DOHH2 (cell line): ENCODE measurements around the gene ZNF154.

Experiments used
- EZH2phosphoT487 ChIP-seq: fragments of 200-600 bp; sonication (generic); IDR thresholded peaks from 2 replicates; pipeline ENCODE4 v1.6.1; 2017; ENCODE audit warnings: borderline replicate concordance, mild to moderate bottlenecking, antibody characterized with exemption, low read length, moderate library complexity, mixed read lengths
- TF ChIP-seq, protein P1 (sequence below): fragments of 200-600 bp; sonication (generic); IDR thresholded peaks from one replicate; pipeline ENCODE4 v1.5.1; 2014; ENCODE audit warnings: antibody characterized with exemption, mild to moderate bottlenecking, low read depth, low read length; ENCODE audit not compliant: poor library complexity, severe bottlenecking

DNA sequence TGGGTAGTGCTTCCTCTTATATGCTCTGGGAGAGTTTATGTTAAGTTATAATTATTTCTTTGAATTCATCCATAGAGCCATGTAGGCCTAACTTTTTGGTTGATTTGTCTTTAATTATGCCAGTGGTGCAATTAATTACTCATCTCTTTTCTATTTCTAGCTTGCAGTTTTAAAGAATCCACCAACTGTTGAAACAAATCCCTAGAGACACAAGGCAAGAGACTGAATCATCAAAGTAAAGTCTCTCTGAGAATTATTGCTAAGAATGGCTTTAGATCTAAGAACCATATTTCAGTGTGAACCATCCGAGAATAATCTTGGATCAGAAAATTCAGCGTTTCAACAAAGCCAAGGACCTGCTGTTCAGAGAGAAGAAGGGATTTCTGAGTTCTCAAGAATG, 33.1 kb downstream of the ZNF154 start:
- TF ChIP-seq, protein P1, sequence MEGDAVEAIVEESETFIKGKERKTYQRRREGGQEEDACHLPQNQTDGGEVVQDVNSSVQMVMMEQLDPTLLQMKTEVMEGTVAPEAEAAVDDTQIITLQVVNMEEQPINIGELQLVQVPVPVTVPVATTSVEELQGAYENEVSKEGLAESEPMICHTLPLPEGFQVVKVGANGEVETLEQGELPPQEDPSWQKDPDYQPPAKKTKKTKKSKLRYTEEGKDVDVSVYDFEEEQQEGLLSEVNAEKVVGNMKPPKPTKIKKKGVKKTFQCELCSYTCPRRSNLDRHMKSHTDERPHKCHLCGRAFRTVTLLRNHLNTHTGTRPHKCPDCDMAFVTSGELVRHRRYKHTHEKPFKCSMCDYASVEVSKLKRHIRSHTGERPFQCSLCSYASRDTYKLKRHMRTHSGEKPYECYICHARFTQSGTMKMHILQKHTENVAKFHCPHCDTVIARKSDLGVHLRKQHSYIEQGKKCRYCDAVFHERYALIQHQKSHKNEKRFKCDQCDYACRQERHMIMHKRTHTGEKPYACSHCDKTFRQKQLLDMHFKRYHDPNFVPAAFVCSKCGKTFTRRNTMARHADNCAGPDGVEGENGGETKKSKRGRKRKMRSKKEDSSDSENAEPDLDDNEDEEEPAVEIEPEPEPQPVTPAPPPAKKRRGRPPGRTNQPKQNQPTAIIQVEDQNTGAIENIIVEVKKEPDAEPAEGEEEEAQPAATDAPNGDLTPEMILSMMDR = no peak
- TF ChIP-seq EZH2phosphoT487 = no peak
